ENCODE measurements around the gene ZMYM2.

- no peak for TF ChIP-seq ZNF263 (CRISPR knock-in tag; IDR thresholded peaks at IDR 0.05)
- TF ChIP-seq ONECUT2 (CRISPR knock-in tag; IDR thresholded peaks at IDR 0.05), result no peak
- TF ChIP-seq RBM39 (IDR thresholded peaks at IDR 0.05; ENCODE audit: low read depth, low read length, poor library complexity, severe bottlenecking), result no peak
- no peak for TF ChIP-seq PHF20 (CRISPR knock-in tag; IDR thresholded peaks at IDR 0.05)
- TF ChIP-seq CTCF (CRISPR knock-in tag; IDR thresholded peaks at IDR 0.05), result no peak
- no peak for TF ChIP-seq RAD21 (CRISPR knock-in tag; IDR thresholded peaks at IDR 0.05)
- TF ChIP-seq ZNF121 (CRISPR knock-in tag; IDR thresholded peaks at IDR 0.05), result no peak
- TF ChIP-seq NFE2L2 (IDR thresholded peaks at IDR 0.05; ENCODE audit: low read length), result no peak
- no peak for TF ChIP-seq CHD2 (IDR thresholded peaks at IDR 0.05; ENCODE audit: low read depth, low read length)
- TF ChIP-seq CREB1 (IDR thresholded peaks at IDR 0.05), result no peak
- no peak for TF ChIP-seq CREB1 (CRISPR knock-in tag; IDR thresholded peaks at IDR 0.05)
- TF ChIP-seq JARID2 (CRISPR knock-in tag; IDR thresholded peaks at IDR 0.05; ENCODE audit: insufficient replicate concordance), result no peak
- TF ChIP-seq ZUFSP (CRISPR knock-in tag; IDR thresholded peaks at IDR 0.05; ENCODE audit: borderline replicate concordance), result no peak
- no peak for TF ChIP-seq SRF (IDR thresholded peaks at IDR 0.05; ENCODE audit: low read depth, low read length)
Measured at GRCh38 chr13:20093951-20094350, 135.4 kb downstream of the ZMYM2 start.
